Endothelial cell of umbilical vein (primary cell): ENCODE results near the gene PHF3. TPM values are rescaled to one million over a fixed set of nuclear protein-coding genes. Genes with fewer than 3 reads are reported as not detected.

Experiments used
- BruUV-seq: library from RNA; stranded (reverse); fragments of 400-500 nt; replicated peaks from 2 replicates; lab custom pipeline; 2021; lab: Mats Ljungman, UMichigan
- CTCF ChIA-PET: fragments of 300-600, 350-600 bp; sonication (Branson Sonifier 250); formaldehyde crosslinking; loops from one replicate; lab custom pipeline; 2021; ENCODE audit warnings: antibody characterized with exemption, inconsistent platforms; lab: Charles Lee
- POLR2A ChIA-PET: fragments of 300-600, 350-600 bp; sonication (Branson Sonifier 250); formaldehyde crosslinking; loops from one replicate; lab custom pipeline; 2021; ENCODE audit warnings: antibody characterized with exemption, inconsistent platforms; lab: Charles Lee
- DNase-seq: peaks from one replicate; pipeline ENCODE4 v3.0.0-alpha.2; 2011; ENCODE audit warnings: low read depth, low spot score
- FAIRE-seq: peaks from 2 replicates; lab custom pipeline; 2011; peaks lifted over from hg19 to GRCh38; lab: Jason Lieb, UNC
- H2AFZ ChIP-seq: 2 replicates; pipeline ENCODE4 v1.6.0; 2012; ENCODE audit warnings: low read depth, low read length, control low read depth, inconsistent platforms
- H3K27ac ChIP-seq: 2 replicates; pipeline ENCODE4 v1.5.1; 2011; ENCODE audit warnings: low read depth, mild to moderate bottlenecking, control low read depth, low read length, moderate library complexity; ENCODE audit not compliant: insufficient read depth
- H3K27me3 ChIP-seq, 2 experiments: 2 replicates each; pipeline versions ENCODE4 v1.6.0 to v1.6.1; 2011; ENCODE audit warnings: low read length in 2 of 2, mixed read lengths in 1 of 2; ENCODE audit not compliant: control insufficient read depth in 2 of 2, insufficient read depth in 2 of 2
- H3K36me3 ChIP-seq, 2 experiments: 2 replicates in 1 of 2; 3 replicates in 1 of 2; pipeline ENCODE4 v1.5.1; 2011; ENCODE audit warnings: low read length in 2 of 2, mild to moderate bottlenecking in 1 of 2, moderate library complexity in 1 of 2; ENCODE audit not compliant: control insufficient read depth in 2 of 2, insufficient read depth in 2 of 2; ENCODE audit errors: extremely low read depth in 1 of 2
- H3K4me1 ChIP-seq: 3 replicates; pipeline ENCODE4 v1.5.1; 2011; ENCODE audit warnings: mild to moderate bottlenecking, low read length; ENCODE audit not compliant: control insufficient read depth, insufficient read depth; ENCODE audit errors: extremely low read depth
- H3K4me2 ChIP-seq: 2 replicates; pipeline ENCODE4 v1.6.1; 2011; ENCODE audit warnings: low read length, control low read depth, mixed read lengths; ENCODE audit not compliant: insufficient read depth
- H3K4me3 ChIP-seq, 3 experiments: fragments of 200-600 bp in 1 of 3; sonication (generic), shearing (Covaris generic) in 1 of 3; replicated peaks in 1 of 3; 2 replicates each; pipeline ENCODE4 v1.5.1; 2011 to 2016; ENCODE audit warnings: control low read depth in 3 of 3, low read length in 3 of 3, mild to moderate bottlenecking in 2 of 3, inconsistent platforms in 1 of 3, low read depth in 1 of 3, moderate library complexity in 1 of 3; ENCODE audit not compliant: insufficient read depth in 1 of 3
- H3K79me2 ChIP-seq: 2 replicates; pipeline ENCODE4 v1.6.0; 2012; ENCODE audit warnings: low read length, inconsistent platforms; ENCODE audit not compliant: control insufficient read depth, insufficient read depth
- H3K9ac ChIP-seq: replicated peaks from 2 replicates; pipeline ENCODE3; 2011; ENCODE audit warnings: low read length, control low read depth; ENCODE audit not compliant: insufficient read depth; ENCODE audit errors: extremely low read depth
- H3K9me1 ChIP-seq: replicated peaks from 3 replicates; pipeline ENCODE4 v1.6.0; 2011; ENCODE audit warnings: mild to moderate bottlenecking, low read length; ENCODE audit not compliant: control insufficient read depth, insufficient read depth; ENCODE audit errors: extremely low read depth
- H3K9me3 ChIP-seq: replicated peaks from 2 replicates; pipeline ENCODE4 v1.5.1; 2012; ENCODE audit warnings: low read length, inconsistent platforms; ENCODE audit not compliant: control insufficient read depth, insufficient read depth
- H4K20me1 ChIP-seq: replicated peaks from 2 replicates; pipeline ENCODE3; 2011; ENCODE audit warnings: mild to moderate bottlenecking, low read length; ENCODE audit not compliant: control insufficient read depth, insufficient read depth; ENCODE audit errors: extremely low read depth
- CTCF ChIP-seq, 2 donors: IDR thresholded peaks; 1 replicate in 1 of 2; 2 replicates in 1 of 2; pipeline ENCODE4 v1.5.1; 2011; ENCODE audit warnings: low read length in 2 of 2, mild to moderate bottlenecking in 2 of 2, moderate library complexity in 2 of 2, control low read depth in 1 of 2, inconsistent platforms in 1 of 2, low read depth in 1 of 2; ENCODE audit not compliant: insufficient read depth in 1 of 2; ENCODE audit errors: extremely low read depth in 1 of 2
- EZH2 ChIP-seq: IDR thresholded peaks from 2 replicates; pipeline ENCODE4 v1.6.1; 2012; ENCODE audit warnings: borderline replicate concordance, low read depth, mild to moderate bottlenecking, moderate library complexity, low read length, inconsistent platforms; ENCODE audit not compliant: severe bottlenecking
- FOS ChIP-seq: IDR thresholded peaks from 2 replicates; pipeline ENCODE4 v1.6.1; 2011; ENCODE audit warnings: mild to moderate bottlenecking, low read length, moderate library complexity, borderline replicate concordance; ENCODE audit not compliant: insufficient read depth
- GATA2 ChIP-seq: IDR thresholded peaks from 2 replicates; pipeline ENCODE4 v1.7.0; 2011; ENCODE audit warnings: low read depth, mild to moderate bottlenecking, moderate library complexity, mixed read lengths, low read length; ENCODE audit not compliant: insufficient read length, insufficient read depth
- JUN ChIP-seq: IDR thresholded peaks from 2 replicates; pipeline ENCODE4 v1.6.1; 2011; ENCODE audit warnings: borderline replicate concordance, low read depth; ENCODE audit not compliant: insufficient read length, insufficient read depth
- MAX ChIP-seq: IDR thresholded peaks from 2 replicates; pipeline ENCODE4 v1.6.1; 2011; ENCODE audit not compliant: insufficient read depth, insufficient read length
- MYC ChIP-seq: IDR thresholded peaks from one replicate; pipeline ENCODE4 v1.6.1; 2011; ENCODE audit warnings: mild to moderate bottlenecking, low read depth, low read length
- POLR2A ChIP-seq: IDR thresholded peaks from 2 replicates; pipeline ENCODE4 v1.6.1; 2012; ENCODE audit warnings: low read depth, mild to moderate bottlenecking, control low read depth, low read length
- POLR2AphosphoS5 ChIP-seq: IDR thresholded peaks from 2 replicates; pipeline ENCODE4 v1.6.1; 2012; ENCODE audit warnings: low read depth, mild to moderate bottlenecking, control low read depth, low read length, moderate library complexity; ENCODE audit not compliant: insufficient read depth
- dilution Hi-C: fragments of 300-500 bp; cut with MboI; formaldehyde crosslinking; loops from one replicate; pipeline ENCODE4 v1.15.0; 2019; ENCODE audit warnings: low sequenced_read_pairs; ENCODE audit not compliant: extremely low pct_ligation_motif_present
- intact Hi-C: fragments of 100-400 bp; cut with micrococcal nuclease; formaldehyde crosslinking; loops from one replicate; pipeline ENCODE4 v1.10.0; 2022
- polyA plus RNA-seq, 4 experiments: library from polyadenylated mRNA; depleted of rRNA in 3 of 4; stranded (reverse) in 3 of 4; unstranded in 1 of 4; fragments of >200 nt; gene quantifications; 2 replicates each; pipeline versions ENCODE4 v1.2.1 to v1.2.3, GENCODE V29; 2011 to 2012; ENCODE audit warnings: missing spikeins in 1 of 4
- total RNA-seq: library from RNA; stranded (reverse); gene quantifications from 2 replicates; pipeline ENCODE4 v1.2.3, GENCODE V29; 2021

Gene PHF3
- total and polyA plus RNA-seq, 2 donors (not counting 3 experiments of a cell fraction or from before 2014, with no cell fraction given), result 4.6 to 29.6 TPM

- no peak overlapping the region for H3K4me2 ChIP-seq
- H3K36me3 ChIP-seq, result no peaks in the 10 kb centered on the region
- dilution Hi-C loops, result no loop called here
- H3K27me3 ChIP-seq, result no peaks in the 10 kb centered on the region
- H3K79me2 ChIP-seq, result no peaks in the 10 kb centered on the region
- no peaks in the 10 kb centered on the region for H4K20me1 ChIP-seq
- POLR2A ChIA-PET, result no interaction called here
- no peak overlapping the region for H3K9ac ChIP-seq
- no peak overlapping the region for H3K4me3 ChIP-seq
- TF ChIP-seq MYC (no peak), CTCF (IDR thresholded peaks at IDR 0.05; ENCODE audit: extremely low read depth in 1 of 2, insufficient read depth in 1 of 2, low read depth in 1 of 2, low read length in 2 of 2) (no peak), POLR2A (no peak), GATA2 (no peak), FOS (no peak), MAX (no peak), JUN (no peak), EZH2 (no peak), POLR2AphosphoS5 (no peak)
- H3K9me1 ChIP-seq, result no peaks in the 10 kb centered on the region
- CTCF ChIA-PET, result interaction anchor here (1.2 kb wide), 1 partner anchor 174 kb away, joined by 3 read pairs; no protein-coding TSS in a partner anchor
- DNase-seq (no peak), FAIRE-seq (no peak)
- H3K9me3 ChIP-seq, result no peaks in the 10 kb centered on the region
- H3K4me1 ChIP-seq, result no peaks in the 10 kb centered on the region
- no peak overlapping the region for H3K27ac ChIP-seq
- H2AFZ ChIP-seq, result no peak overlapping the region
- BruUV-seq, result no TSS peak
- intact Hi-C loops, result no loop called here
Measured at GRCh38 chr6:63589952-63590411, 45.6 kb upstream of the PHF3 start.
